ENCODE data around the gene PHYKPL.

DNA sequence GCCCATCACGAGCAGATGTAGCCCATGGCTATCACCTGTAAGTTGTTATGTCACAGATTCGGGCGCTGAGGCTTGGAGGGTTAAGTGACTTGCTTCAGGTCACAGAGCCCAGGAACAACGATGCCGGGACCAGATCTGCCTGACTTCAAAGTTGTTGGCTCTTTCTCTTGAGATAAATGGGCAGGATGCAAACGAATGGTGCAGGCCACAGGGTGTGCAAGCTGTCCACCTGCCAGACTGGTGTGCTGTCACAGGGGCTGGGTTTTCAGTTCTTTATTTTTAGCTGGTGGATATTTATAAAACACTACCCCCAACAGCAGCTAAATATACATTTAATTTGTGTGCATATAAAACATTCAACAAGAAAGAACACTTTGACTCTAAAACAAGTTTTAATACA is 17.7 kb upstream of the PHYKPL start:
- TF ChIP-seq CTCF (conservative IDR thresholded peaks at IDR 0.05; ENCODE audit: low read depth, low read length) (no peak), BHLHE40 (IDR thresholded peaks at IDR 0.05; ENCODE audit: low read depth, low read length) (no peak), POLR2A (IDR thresholded peaks at IDR 0.05; ENCODE audit: low read depth, low read length) (no peak), RCOR1 (IDR thresholded peaks at IDR 0.05; ENCODE audit: insufficient replicate concordance, low read length) (no peak), RAD21 (IDR thresholded peaks at IDR 0.05; ENCODE audit: low read length) (no peak), CEBPB (IDR thresholded peaks at IDR 0.05; ENCODE audit: low read depth, low read length) (no peak), SMC3 (IDR thresholded peaks at IDR 0.05; ENCODE audit: low read depth, low read length) (no peak)
- TF ChIP-seq, protein P1, sequence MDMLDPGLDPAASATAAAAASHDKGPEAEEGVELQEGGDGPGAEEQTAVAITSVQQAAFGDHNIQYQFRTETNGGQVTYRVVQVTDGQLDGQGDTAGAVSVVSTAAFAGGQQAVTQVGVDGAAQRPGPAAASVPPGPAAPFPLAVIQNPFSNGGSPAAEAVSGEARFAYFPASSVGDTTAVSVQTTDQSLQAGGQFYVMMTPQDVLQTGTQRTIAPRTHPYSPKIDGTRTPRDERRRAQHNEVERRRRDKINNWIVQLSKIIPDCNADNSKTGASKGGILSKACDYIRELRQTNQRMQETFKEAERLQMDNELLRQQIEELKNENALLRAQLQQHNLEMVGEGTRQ (IDR thresholded peaks at IDR 0.05; ENCODE audit: low read depth, low read length) = no peak

All from IMR-90 (cell line).